Loucy (cell line): Measurements from ENCODE around the gene CLCN7.

Experiments
- H2AFZ ChIP-seq: fragments of 200-600 bp; sonication (generic); 2 replicates; pipeline ENCODE4 v1.6.0; 2016; ENCODE audit warnings: antibody characterized with exemption, mild to moderate bottlenecking, low read length, moderate library complexity
- H3F3A ChIP-seq: fragments of 200-600 bp; 2 replicates; pipeline ENCODE4 v1.6.0; 2016; ENCODE audit warnings: antibody characterized with exemption, low read depth, mild to moderate bottlenecking
- H3K27me3 ChIP-seq: fragments of 200-600 bp; sonication (generic); 2 replicates; pipeline ENCODE4 v1.6.1; 2014; ENCODE audit warnings: low read length, mild to moderate bottlenecking; ENCODE audit not compliant: insufficient read depth, poor library complexity, severe bottlenecking
- H3K36me3 ChIP-seq: fragments of 200-600 bp; sonication (generic); 2 replicates; pipeline ENCODE4 v1.6.1; 2016; ENCODE audit warnings: low read length; ENCODE audit not compliant: insufficient read depth
- H3K4me1 ChIP-seq: fragments of 200-600 bp; sonication (generic); 2 replicates; pipeline ENCODE4 v1.5.1; 2014; ENCODE audit warnings: low read length, mild to moderate bottlenecking; ENCODE audit not compliant: insufficient read depth, poor library complexity, severe bottlenecking
- H3K4me2 ChIP-seq: fragments of 200-600 bp; sonication (generic); 2 replicates; pipeline ENCODE4 v1.6.0; 2014; ENCODE audit warnings: antibody characterized with exemption, low read length, low read depth, mild to moderate bottlenecking; ENCODE audit not compliant: poor library complexity, severe bottlenecking
- H3K4me3 ChIP-seq: fragments of 200-600 bp; sonication (generic); 2 replicates; pipeline ENCODE4 v1.5.1; 2014; ENCODE audit warnings: low read length, mild to moderate bottlenecking, mixed read lengths; ENCODE audit not compliant: poor library complexity, severe bottlenecking
- H3K79me2 ChIP-seq: fragments of 200-600 bp; sonication (generic); 2 replicates; pipeline ENCODE4 v1.6.1; 2014; ENCODE audit warnings: low read length; ENCODE audit not compliant: insufficient read depth
- H3K9ac ChIP-seq: fragments of 200-600 bp; sonication (generic); 2 replicates; pipeline ENCODE4 v1.6.0; 2014; ENCODE audit warnings: mild to moderate bottlenecking, low read depth, low read length, moderate library complexity; ENCODE audit not compliant: poor library complexity, severe bottlenecking
- H3K9me2 ChIP-seq: fragments of 200-600 bp; sonication (generic); replicated peaks from 2 replicates; pipeline ENCODE4 v1.6.1; 2016; ENCODE audit warnings: low read depth, low read length, mixed read lengths
- H3K9me3 ChIP-seq: fragments of 200-600 bp; sonication (generic); 2 replicates; pipeline ENCODE4 v1.6.1; 2014; ENCODE audit warnings: mild to moderate bottlenecking, antibody characterized with exemption, low read length, low read depth; ENCODE audit not compliant: insufficient read depth
- H4K20me1 ChIP-seq: fragments of 200-600 bp; sonication (generic); 2 replicates; pipeline ENCODE4 v1.6.0; 2014; ENCODE audit warnings: antibody characterized with exemption, low read length, mild to moderate bottlenecking; ENCODE audit not compliant: insufficient read depth, poor library complexity, severe bottlenecking
- CTCF ChIP-seq: fragments of 200-600 bp; sonication (generic); conservative IDR thresholded peaks from 2 replicates; pipeline ENCODE4 v1.5.1; 2014; ENCODE audit warnings: mild to moderate bottlenecking, antibody characterized with exemption, low read length
- EZH2phosphoT487 ChIP-seq: fragments of 200-600 bp; IDR thresholded peaks from 2 replicates; pipeline ENCODE4 v1.6.1; 2018; ENCODE audit warnings: antibody characterized with exemption, mild to moderate bottlenecking, moderate library complexity, borderline replicate concordance

CLCN7 gene

GRCh38 chr16:1487395-1488053 lies 12.7 kb upstream of the CLCN7 start:
- H3K79me2 ChIP-seq = no peaks in the 10 kb centered on the region
- no peak overlapping the region for H3K4me2 ChIP-seq
- no peaks in the 10 kb centered on the region for H3K9me2 ChIP-seq
- H2AFZ ChIP-seq = no peak overlapping the region
- no peaks in the 10 kb centered on the region for H3K27me3 ChIP-seq
- peaks cover under 1% of the 10 kb centered on the region for H3K4me1 ChIP-seq
- no peaks in the 10 kb centered on the region for H3K9me3 ChIP-seq
- H3K36me3 ChIP-seq = no peaks in the 10 kb centered on the region
- TF ChIP-seq CTCF (no peak), EZH2phosphoT487 (no peak)
- H4K20me1 ChIP-seq = no peaks in the 10 kb centered on the region
- H3F3A ChIP-seq = no peaks in the 10 kb centered on the region
- no peak overlapping the region for H3K4me3 ChIP-seq
- no peak overlapping the region for H3K9ac ChIP-seq

DNA sequence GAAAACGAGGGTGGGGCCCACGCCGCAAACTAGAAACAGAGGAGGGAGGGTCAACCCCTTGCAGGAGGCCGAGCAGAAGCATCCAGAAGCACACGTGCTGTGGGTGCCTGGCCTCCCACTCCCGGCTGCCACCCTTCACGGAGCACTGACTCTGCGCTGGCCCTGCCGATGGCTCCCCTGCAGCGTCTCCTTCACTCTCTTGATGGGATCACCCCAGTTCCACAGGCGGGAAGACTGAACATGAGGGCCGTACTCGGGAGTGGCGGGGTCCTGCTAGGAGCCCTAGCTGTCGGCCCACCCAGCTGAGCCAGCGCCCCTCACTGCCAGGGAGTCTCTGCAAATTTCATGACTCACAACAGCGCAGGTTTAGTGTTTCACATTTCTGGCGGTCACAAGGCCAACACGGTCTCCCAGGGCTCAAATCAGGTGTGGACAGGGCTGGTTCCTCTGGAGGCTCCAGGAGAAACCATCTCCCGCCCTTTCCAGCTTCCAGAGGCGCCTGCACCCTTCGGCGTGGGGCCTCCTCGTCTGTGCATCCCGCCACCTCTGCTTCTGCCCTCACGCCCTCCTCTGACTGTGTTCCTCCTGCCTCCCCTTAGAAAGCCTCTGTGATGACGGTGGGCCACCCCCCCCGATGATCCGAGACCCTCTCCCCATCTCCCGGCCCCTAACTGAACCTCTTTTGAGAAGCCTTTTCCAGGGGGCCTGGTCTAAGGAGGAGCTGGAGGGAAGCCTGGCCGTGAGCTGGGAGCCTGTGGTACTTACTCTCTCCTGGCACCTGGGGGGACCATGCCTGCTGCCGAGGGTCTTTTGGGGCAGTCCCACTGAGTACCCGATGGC lies 11.9 kb upstream of the CLCN7 start:
- no peaks in the 10 kb centered on the region for H3K9me3 ChIP-seq
- no peaks in the 10 kb centered on the region for H3F3A ChIP-seq
- no peak overlapping the region for H3K9ac ChIP-seq
- no peak overlapping the region for H3K4me3 ChIP-seq
- TF ChIP-seq CTCF = no peak
- no peak for TF ChIP-seq EZH2phosphoT487
- H2AFZ ChIP-seq = no peak overlapping the region
- H3K4me1 ChIP-seq = no peaks in the 10 kb centered on the region
- H3K9me2 ChIP-seq = no peaks in the 10 kb centered on the region
- H3K36me3 ChIP-seq = no peaks in the 10 kb centered on the region
- no peaks in the 10 kb centered on the region for H3K27me3 ChIP-seq
- H4K20me1 ChIP-seq = no peaks in the 10 kb centered on the region
- no peak overlapping the region for H3K4me2 ChIP-seq
- no peaks in the 10 kb centered on the region for H3K79me2 ChIP-seq

DNA sequence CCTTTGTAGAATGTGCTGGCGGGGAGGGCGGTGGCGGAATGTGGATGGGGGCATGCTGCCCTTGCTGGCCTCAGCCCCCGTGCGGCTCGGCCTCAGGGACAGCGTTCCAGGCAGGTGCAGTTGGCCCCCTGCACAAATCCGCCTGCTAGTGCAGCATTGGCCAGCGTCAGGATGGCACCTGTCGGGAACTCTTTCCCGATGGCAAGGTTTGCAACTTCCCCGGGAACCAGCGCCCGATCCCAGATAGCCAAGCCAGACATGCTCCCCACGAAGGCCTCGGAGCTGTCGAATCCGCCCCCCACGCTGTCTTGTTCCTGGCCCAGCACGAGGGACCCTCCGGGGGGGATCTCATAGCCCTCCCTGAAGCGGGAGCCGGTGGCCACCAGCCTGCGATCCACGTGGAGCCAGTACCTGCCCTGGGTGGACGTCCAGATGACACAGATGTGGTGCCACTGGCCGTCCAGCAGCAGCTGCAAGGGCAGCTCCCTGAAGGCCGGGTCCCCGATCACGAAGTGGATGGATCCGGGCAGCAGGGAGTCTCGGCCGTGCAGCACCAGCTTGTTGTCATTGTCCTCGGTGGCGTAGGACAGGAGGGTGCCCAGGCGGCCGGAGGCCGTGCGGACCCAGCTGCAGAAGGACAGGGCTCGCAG lies 11.1 kb upstream of the CLCN7 start:
- TF ChIP-seq EZH2phosphoT487 (no peak), CTCF (no peak)
- Histone ChIP-seq H3K27me3 (no peaks in the 10 kb centered on the region), H3K9me3 (no peaks in the 10 kb centered on the region), H3K36me3 (no peaks in the 10 kb centered on the region), H3K4me3 (no peak overlapping the region), H3K4me1 (no peaks in the 10 kb centered on the region), H2AFZ (no peak overlapping the region), H3K4me2 (no peak overlapping the region), H4K20me1 (no peaks in the 10 kb centered on the region), H3F3A (no peaks in the 10 kb centered on the region), H3K9ac (no peak overlapping the region), H3K79me2 (no peaks in the 10 kb centered on the region), H3K9me2 (no peaks in the 10 kb centered on the region)
